H9 (cell line): Measurements from ENCODE around the gene NRCAM. TPM values are rescaled to one million over a fixed set of nuclear protein-coding genes. Genes with fewer than 3 reads are reported as not detected.

Source experiments
- DNase-seq: peaks from one replicate; pipeline ENCODE4 v3.0.0-alpha.2; 2017
- H2AFZ ChIP-seq: one replicate; pipeline ENCODE4 v1.6.1; 2013; ENCODE audit warnings: mild to moderate bottlenecking, low read length, control low read depth, moderate library complexity
- H2AK5ac ChIP-seq: 2 replicates; pipeline ENCODE4 v1.6.1; 2013; ENCODE audit warnings: low read length, control low read depth, mixed read lengths; ENCODE audit not compliant: insufficient read length
- H2BK120ac ChIP-seq: one replicate; pipeline ENCODE4 v1.6.1; 2013; ENCODE audit warnings: low read depth, mild to moderate bottlenecking, low read length, control low read depth, inconsistent platforms; ENCODE audit not compliant: poor library complexity, severe bottlenecking
- H2BK12ac ChIP-seq: 2 replicates; pipeline ENCODE4 v1.6.1; 2013; ENCODE audit warnings: low read length, control low read depth, mixed read lengths, low read depth; ENCODE audit not compliant: insufficient read length
- H2BK15ac ChIP-seq: 2 replicates; pipeline ENCODE4 v1.6.1; 2013; ENCODE audit warnings: low read depth, low read length, control low read depth
- H2BK20ac ChIP-seq: one replicate; pipeline ENCODE4 v1.6.1; 2013; ENCODE audit warnings: low read depth, mild to moderate bottlenecking, low read length, control low read depth, inconsistent platforms; ENCODE audit not compliant: poor library complexity, severe bottlenecking
- H2BK5ac ChIP-seq: 2 replicates; pipeline ENCODE4 v1.6.1; 2013; ENCODE audit warnings: low read length, control low read depth, mixed read lengths; ENCODE audit not compliant: insufficient read length
- H3K14ac ChIP-seq: 2 replicates; pipeline ENCODE4 v1.6.1; 2013; ENCODE audit warnings: low read length, control low read depth; ENCODE audit not compliant: insufficient read depth
- H3K18ac ChIP-seq: 2 replicates; pipeline ENCODE4 v1.6.1; 2013; ENCODE audit warnings: low read depth, mild to moderate bottlenecking, mixed read lengths, low read length, control low read depth; ENCODE audit not compliant: insufficient read length
- H3K23ac ChIP-seq: 2 replicates; pipeline ENCODE4 v1.6.1; 2013; ENCODE audit warnings: low read length, control low read depth, mixed read lengths, low read depth; ENCODE audit not compliant: insufficient read length
- H3K23me2 ChIP-seq: 2 replicates; pipeline ENCODE4 v1.6.1; 2013; ENCODE audit warnings: low read depth, mild to moderate bottlenecking, mixed read lengths, low read length, control low read depth; ENCODE audit not compliant: insufficient read length, poor library complexity, severe bottlenecking
- H3K27ac ChIP-seq: 2 replicates; pipeline ENCODE4 v1.5.1; 2013; ENCODE audit warnings: low read length, control low read depth, mixed read lengths, low read depth; ENCODE audit not compliant: insufficient read length
- H3K27me3 ChIP-seq: 2 replicates; pipeline ENCODE4 v1.6.1; 2013; ENCODE audit warnings: low read length, control low read depth, inconsistent platforms; ENCODE audit not compliant: insufficient read depth
- H3K4ac ChIP-seq: 2 replicates; pipeline ENCODE4 v1.6.1; 2013; ENCODE audit warnings: low read depth, mild to moderate bottlenecking, control low read depth, inconsistent platforms, low read length, moderate library complexity
- H3K4me1 ChIP-seq: 2 replicates; pipeline ENCODE4 v1.6.1; 2013; ENCODE audit warnings: low read length, control low read depth, inconsistent platforms; ENCODE audit not compliant: insufficient read depth
- H3K4me2 ChIP-seq: 2 replicates; pipeline ENCODE4 v1.6.1; 2013; ENCODE audit warnings: low read length, control low read depth, mixed read lengths; ENCODE audit not compliant: insufficient read length, insufficient read depth
- H3K56ac ChIP-seq: 2 replicates; pipeline ENCODE4 v1.6.1; 2013; ENCODE audit warnings: low read depth, mild to moderate bottlenecking, mixed read lengths, low read length, control low read depth; ENCODE audit not compliant: insufficient read length
- H3K79me1 ChIP-seq: 2 replicates; pipeline ENCODE4 v1.6.1; 2013; ENCODE audit warnings: low read depth, mild to moderate bottlenecking, moderate library complexity, low read length, control low read depth, inconsistent platforms; ENCODE audit not compliant: insufficient read depth, poor library complexity, severe bottlenecking
- H3K79me2 ChIP-seq: 2 replicates; pipeline ENCODE4 v1.6.1; 2013; ENCODE audit warnings: low read length, control low read depth, inconsistent platforms; ENCODE audit not compliant: insufficient read depth
- H3K9ac ChIP-seq: 2 replicates; pipeline ENCODE4 v1.6.1; 2013; ENCODE audit warnings: low read length, control low read depth, mixed read lengths; ENCODE audit not compliant: insufficient read length; ENCODE audit errors: extremely low read depth
- H3K9me3 ChIP-seq: one replicate; pipeline ENCODE4 v1.6.1; 2013; ENCODE audit warnings: low read depth, low read length, inconsistent platforms; ENCODE audit not compliant: control insufficient read depth
- H3T11ph ChIP-seq: one replicate; pipeline ENCODE4 v1.6.1; 2013; ENCODE audit warnings: mild to moderate bottlenecking, low read length, control low read depth, inconsistent platforms
- H4K20me1 ChIP-seq: one replicate; pipeline ENCODE4 v1.6.1; 2013; ENCODE audit not compliant: control insufficient read depth, insufficient read length, insufficient read depth
- H4K5ac ChIP-seq: 2 replicates; pipeline ENCODE4 v1.6.1; 2013; ENCODE audit warnings: low read depth, mild to moderate bottlenecking, mixed read lengths, low read length, control low read depth; ENCODE audit not compliant: insufficient read length
- H4K8ac ChIP-seq: replicated peaks from 2 replicates; pipeline ENCODE4 v1.6.1; 2013; ENCODE audit warnings: low read length, control low read depth, mixed read lengths, low read depth; ENCODE audit not compliant: insufficient read length
- H4K91ac ChIP-seq: 2 replicates; pipeline ENCODE4 v1.6.1; 2013; ENCODE audit warnings: low read depth, mild to moderate bottlenecking, moderate library complexity, mixed read lengths, low read length, control low read depth; ENCODE audit not compliant: insufficient read length
- H3K27ac Mint-ChIP-seq, 3 experiments: 2 replicates in 2 of 3; 3 replicates in 1 of 3; pipeline ENCODE4 v1.8.0; 2020 to 2021; ENCODE audit warnings: mixed read lengths in 3 of 3, mild to moderate bottlenecking in 1 of 3, moderate library complexity in 1 of 3
- H3K27me3 Mint-ChIP-seq: 2 replicates; pipeline ENCODE4 v1.8.0; 2021; ENCODE audit warnings: low read depth, mild to moderate bottlenecking, moderate library complexity, mixed read lengths
- H3K36me3 Mint-ChIP-seq, 3 experiments: 2 replicates in 2 of 3; 3 replicates in 1 of 3; pipeline ENCODE4 v1.8.0; 2020 to 2021; ENCODE audit warnings: low read depth in 3 of 3, mixed read lengths in 3 of 3; ENCODE audit not compliant: insufficient read depth in 1 of 3
- H3K4me1 Mint-ChIP-seq, 2 experiments: 2 replicates each; pipeline ENCODE4 v1.8.0; 2020; ENCODE audit warnings: mixed read lengths in 2 of 2
- H3K4me3 Mint-ChIP-seq, 2 experiments: 2 replicates in 1 of 2; 3 replicates in 1 of 2; pipeline ENCODE4 v1.8.0; 2020 to 2021; ENCODE audit warnings: mild to moderate bottlenecking in 2 of 2, mixed read lengths in 2 of 2, moderate library complexity in 1 of 2
- H3K9me3 Mint-ChIP-seq, 2 experiments: 2 replicates in 1 of 2; 3 replicates in 1 of 2; pipeline ENCODE4 v1.8.0; 2020; ENCODE audit warnings: mild to moderate bottlenecking in 2 of 2, mixed read lengths in 2 of 2, moderate library complexity in 1 of 2
- CTCF ChIP-seq: fragments of 200-600 bp; sonication (generic); conservative IDR thresholded peaks from 3 replicates; pipeline ENCODE4 v1.8.0; 2021; ENCODE audit warnings: antibody characterized with exemption, mild to moderate bottlenecking
- total RNA-seq: library from RNA; stranded (reverse); gene quantifications from 2 replicates; pipeline ENCODE4 v1.2.1, GENCODE V29; 2021

NRCAM gene
- total RNA-seq, 1 experiment from 2014 or later = 2.3 TPM

GRCh38 chr7:108457871-108458270, 1.6 kb upstream of the NRCAM start:
- Histone ChIP-seq H3K4me1 (peaks cover 9% of the 10 kb centered on the region), H3K27me3 (peaks cover 24% of the 10 kb centered on the region; the same call in 1 of the 2 replicates), H3K23ac (no peak overlapping the region), H3K79me2 (no peaks in the 10 kb centered on the region), H3K23me2 (peaks cover 25% of the 10 kb centered on the region), H3K18ac (no peak overlapping the region), H3K9me3 (no peaks in the 10 kb centered on the region), H3K79me1 (no peaks in the 10 kb centered on the region), H2AFZ (no peak overlapping the region), H2BK15ac (no peak overlapping the region), H4K8ac (no peak overlapping the region), H3K56ac (no peak overlapping the region), H4K5ac (no peak overlapping the region), H2BK12ac (no peak overlapping the region), H2AK5ac (no peak overlapping the region), H2BK20ac (no peak overlapping the region), H3K4ac (no peak overlapping the region), H3K9ac (no peak overlapping the region), H2BK5ac (no peak overlapping the region), H4K91ac (no peak overlapping the region), H3K14ac (no peak overlapping the region), H2BK120ac (no peak overlapping the region), H3K27ac (no peak overlapping the region), H3T11ph (no peak overlapping the region), H4K20me1 (no peaks in the 10 kb centered on the region), H3K4me2 (peak overlapping the region; percentile 92)
- H3K9me3 Mint-ChIP-seq = no peaks in the 10 kb centered on the region
- TF ChIP-seq CTCF = no peak
- peaks cover 58% of the 10 kb centered on the region for H3K27me3 Mint-ChIP-seq
- H3K27ac Mint-ChIP-seq = no peak overlapping the region
- H3K4me3 Mint-ChIP-seq = peak overlapping the region; percentile 78 to 92; a peak in 3 of 5 replicates
- peaks cover 0 to 1% (median 0%) of the 10 kb centered on the region in 3 experiments; a peak in 1 of 7 replicates for H3K36me3 Mint-ChIP-seq
- H3K4me1 Mint-ChIP-seq = peaks cover 27 to 37% of the 10 kb centered on the region in 2 experiments
- no peak for DNase-seq
